ENCODE measurements around the gene MOV10L1.

MOV10L1 gene

GRCh38 chr22:50080077-50080465 lies 9.7 kb upstream of the MOV10L1 start:
- in situ Hi-C loops (cut with MboI; ENCODE audit: low pct_unique_long_range_greater_than_20kb, low sequenced_read_pairs, unreplicated experiment): no loop called here
- no peak for TF ChIP-seq CTCF (IDR thresholded peaks at IDR 0.05; ENCODE audit: extremely low read depth, insufficient read depth, missing control alignments)

GRCh38 chr22:50081426-50082196 lies 8.2 kb upstream of the MOV10L1 start:
- TF ChIP-seq CTCF (IDR thresholded peaks at IDR 0.05; ENCODE audit: extremely low read depth, insufficient read depth, missing control alignments): no peak
- DNase-seq (ENCODE audit: low spot score): no peak
- in situ Hi-C loops (cut with MboI; ENCODE audit: low pct_unique_long_range_greater_than_20kb, low sequenced_read_pairs, unreplicated experiment): no loop called here

More at GRCh38 chr22:50080077-50080465, 9.7 kb upstream of the MOV10L1 start:
- no peak for DNase-seq (ENCODE audit: low spot score)

GRCh38 chr22:50082197-50082715 lies 7.5 kb upstream of the MOV10L1 start:
- in situ Hi-C loops (cut with MboI; ENCODE audit: low pct_unique_long_range_greater_than_20kb, low sequenced_read_pairs, unreplicated experiment): no loop called here
- TF ChIP-seq CTCF (IDR thresholded peaks at IDR 0.05; ENCODE audit: extremely low read depth, insufficient read depth, missing control alignments): no peak
- DNase-seq (ENCODE audit: low spot score): no peak

GRCh38 chr22:50082961-50083461 lies 6.8 kb upstream of the MOV10L1 start:
- DNase-seq (ENCODE audit: low spot score): no peak
- in situ Hi-C loops (cut with MboI; ENCODE audit: low pct_unique_long_range_greater_than_20kb, low sequenced_read_pairs, unreplicated experiment): no loop called here
- TF ChIP-seq CTCF (IDR thresholded peaks at IDR 0.05; ENCODE audit: extremely low read depth, insufficient read depth, missing control alignments): no peak

- TF ChIP-seq CTCF (IDR thresholded peaks at IDR 0.05; ENCODE audit: extremely low read depth, insufficient read depth, missing control alignments): no peak
- no peak for DNase-seq (ENCODE audit: low spot score)
- in situ Hi-C loops (cut with MboI; ENCODE audit: low pct_unique_long_range_greater_than_20kb, low sequenced_read_pairs, unreplicated experiment): no loop called here
Measured at GRCh38 chr22:50083462-50084079, 6.2 kb upstream of the MOV10L1 start.

- no peak for TF ChIP-seq CTCF (IDR thresholded peaks at IDR 0.05; ENCODE audit: extremely low read depth, insufficient read depth, missing control alignments)
- in situ Hi-C loops (cut with MboI; ENCODE audit: low pct_unique_long_range_greater_than_20kb, low sequenced_read_pairs, unreplicated experiment): no loop called here
- DNase-seq (ENCODE audit: low spot score): no peak
Measured at GRCh38 chr22:50084080-50084477, 5.7 kb upstream of the MOV10L1 start.

Measured in GM13977 (cell line).